GM18502 (cell line): ENCODE data around the gene CRHR2.
"Not testable (repeated sequence)": the region's sequence is repeated elsewhere in the genome, so short reads cannot be mapped to it uniquely, and the experiment has no call there.

Experiments
- ATAC-seq: cut with Tn5 transposase; IDR thresholded peaks from one replicate; pipeline ENCODE4 v1.9.1; 2021; ENCODE audit warnings: mild to moderate bottlenecking; ENCODE audit not compliant: unreplicated experiment, poor library complexity

Gene CRHR2

GRCh38 chr7:30682212-30683083 is at the start of gene CRHR2:
Gene CRHR2 (minus strand): TSS chr7:30682456. CDS start chr7:30682280, 176 bp downstream.
- no peak for ATAC-seq

DNA sequence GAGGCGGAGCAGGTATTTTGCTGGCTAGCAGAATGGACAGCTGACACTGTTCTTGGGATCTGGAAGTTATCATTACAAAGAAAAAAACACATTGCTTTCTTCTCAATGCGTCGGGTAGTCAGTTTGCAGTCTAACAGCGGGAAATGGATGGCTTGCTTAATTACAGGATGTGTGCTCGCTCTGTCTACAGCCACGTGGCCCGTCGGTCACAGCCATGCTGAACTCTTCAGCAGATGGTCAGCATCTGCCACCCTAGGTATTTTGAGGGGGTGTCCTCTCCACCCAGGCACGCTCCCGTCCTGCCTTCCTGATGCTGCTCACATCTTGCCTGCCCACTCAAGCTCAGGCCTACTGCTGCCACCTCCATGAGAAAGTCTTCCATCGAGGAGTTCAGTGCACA is 49.3 kb upstream of the CRHR2 start:
- ATAC-seq: no peak

GRCh38 chr7:30730996-30731395 is 48.7 kb upstream of the CRHR2 start:
- ATAC-seq: no peak

DNA sequence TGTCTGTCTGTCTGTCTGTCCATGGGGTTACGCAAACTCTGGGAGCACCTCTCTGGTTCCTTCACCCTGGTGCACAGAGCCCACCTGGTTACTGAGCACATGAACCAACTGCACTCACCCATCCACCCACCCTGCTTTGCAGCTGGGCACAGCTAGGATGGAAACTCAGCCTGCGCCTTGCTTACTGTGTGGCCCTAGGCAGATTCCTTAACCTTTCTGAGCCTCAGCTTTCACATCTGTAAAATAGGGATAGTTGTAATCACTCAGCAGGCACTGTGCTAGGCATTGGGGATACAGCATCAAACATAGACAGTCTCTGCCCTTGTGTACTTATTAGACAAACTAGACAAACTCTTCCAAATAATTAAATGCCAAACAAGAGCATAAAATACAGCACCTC is 47.8 kb upstream of the CRHR2 start:
- no peak for ATAC-seq

DNA sequence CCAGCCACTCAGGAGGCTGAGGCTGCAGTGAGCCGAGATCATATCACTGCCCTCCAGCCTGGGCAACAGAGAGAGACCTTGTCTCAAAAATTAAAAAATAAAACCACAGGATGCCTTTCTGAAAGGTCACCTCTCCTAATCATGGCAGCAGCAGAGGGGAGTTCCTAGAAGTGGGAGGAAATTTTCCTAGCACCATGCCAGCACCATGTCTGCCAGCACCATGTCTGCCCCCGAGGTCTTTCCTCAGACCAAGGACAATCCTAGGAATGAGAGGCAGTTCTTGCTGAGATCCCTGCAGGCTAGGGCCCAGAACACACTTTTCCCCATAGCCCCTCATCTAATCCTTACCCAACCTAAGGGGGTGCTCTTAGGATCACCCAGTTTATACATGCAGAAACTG is 47.4 kb upstream of the CRHR2 start:
- no peak for ATAC-seq

DNA sequence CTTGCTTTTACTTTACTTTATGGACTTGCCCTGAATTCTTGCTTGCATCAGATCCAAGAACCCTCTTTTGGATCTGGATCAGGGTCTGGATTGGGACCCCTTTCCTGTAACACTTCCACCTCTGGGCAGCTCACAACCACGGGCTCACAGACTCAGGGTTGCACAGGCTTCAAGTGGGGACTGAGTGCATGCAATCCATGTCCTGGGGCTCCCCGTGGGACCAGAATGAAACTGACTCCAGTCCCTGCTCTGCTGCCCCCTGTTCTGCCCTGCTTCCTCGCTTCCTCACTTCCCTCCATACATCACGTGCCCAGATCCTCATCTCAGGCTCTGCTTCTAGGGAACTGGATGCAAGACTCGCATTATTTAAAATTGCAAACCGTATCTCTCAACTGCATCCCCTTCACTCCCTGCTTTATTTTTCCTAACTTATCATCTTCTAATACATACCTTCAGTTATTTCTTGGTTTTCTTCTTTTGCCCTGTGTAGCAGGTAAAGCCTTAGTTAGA is 46.4 kb upstream of the CRHR2 start:
- no peak for ATAC-seq

DNA sequence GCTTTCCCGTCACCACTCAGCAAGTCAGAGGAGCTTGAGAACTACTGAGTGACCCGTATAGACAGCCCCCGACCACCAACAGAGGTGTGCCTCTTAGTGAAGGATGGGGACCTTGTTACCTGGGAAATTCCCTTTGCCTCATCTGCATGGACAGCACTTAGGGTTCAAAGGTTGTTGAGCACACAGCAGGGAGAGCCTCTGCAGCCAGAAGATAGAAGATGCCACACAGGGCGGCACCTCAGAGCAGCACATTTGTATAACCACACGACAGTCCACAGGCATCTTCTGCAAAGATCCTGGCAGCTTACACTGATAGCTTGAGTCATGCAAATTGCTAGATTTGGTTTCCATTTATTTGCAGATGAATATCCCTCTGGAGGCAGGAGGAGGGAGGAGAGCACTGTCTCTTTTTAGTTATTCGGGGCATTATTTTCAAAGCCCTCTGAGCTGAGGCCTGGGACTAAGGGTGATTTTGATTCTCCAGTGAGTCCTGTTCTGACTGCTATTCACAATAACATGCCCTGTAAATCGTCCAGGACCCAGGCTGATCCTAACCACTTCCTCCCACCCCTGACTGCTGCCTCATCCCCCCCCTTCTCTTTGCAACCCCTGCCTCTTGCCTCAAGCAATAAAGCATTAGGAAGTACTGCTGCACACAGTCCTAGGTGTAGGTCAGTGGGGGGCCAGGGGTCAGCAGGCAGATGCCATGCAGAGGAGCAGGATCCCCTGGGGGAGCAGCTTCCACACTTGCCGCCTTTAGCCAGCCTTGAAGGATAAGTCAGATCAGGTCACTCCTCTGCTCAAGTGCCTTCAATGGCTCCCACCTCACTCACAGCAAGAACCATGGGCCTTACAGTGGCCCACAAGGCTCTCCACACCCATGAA is 45.0 kb upstream of the CRHR2 start:
- ATAC-seq: peak; percentile 71

- no peak for ATAC-seq
Measured at GRCh38 chr7:30726296-30727006, 44.2 kb upstream of the CRHR2 start.

GRCh38 chr7:30723776-30724175 is 41.5 kb upstream of the CRHR2 start:
- ATAC-seq: no peak

GRCh38 chr7:30722671-30723070 is 40.4 kb upstream of the CRHR2 start:
- no peak for ATAC-seq

DNA sequence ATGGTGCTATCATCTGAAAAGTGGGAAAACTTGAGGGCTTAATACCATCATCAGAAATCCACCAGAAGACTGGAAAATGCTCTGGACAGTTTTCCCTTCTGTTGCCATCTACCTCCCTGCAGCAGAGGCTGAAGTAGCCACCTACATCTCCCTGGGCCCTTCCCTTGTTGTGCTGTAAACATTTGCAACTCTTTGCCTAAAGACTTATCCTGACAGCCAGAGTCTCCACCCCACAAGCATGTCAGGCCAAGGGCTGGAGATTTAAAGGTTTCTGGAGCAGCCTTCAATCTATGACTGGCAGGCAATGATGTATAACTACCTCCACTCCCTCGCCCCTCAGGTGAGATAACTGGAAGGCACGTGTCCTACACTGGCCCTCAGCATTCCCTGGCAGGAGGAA is 39.9 kb upstream of the CRHR2 start:
- ATAC-seq: no peak

- no peak for ATAC-seq
Measured at GRCh38 chr7:30721211-30721610, 39.0 kb upstream of the CRHR2 start.

DNA sequence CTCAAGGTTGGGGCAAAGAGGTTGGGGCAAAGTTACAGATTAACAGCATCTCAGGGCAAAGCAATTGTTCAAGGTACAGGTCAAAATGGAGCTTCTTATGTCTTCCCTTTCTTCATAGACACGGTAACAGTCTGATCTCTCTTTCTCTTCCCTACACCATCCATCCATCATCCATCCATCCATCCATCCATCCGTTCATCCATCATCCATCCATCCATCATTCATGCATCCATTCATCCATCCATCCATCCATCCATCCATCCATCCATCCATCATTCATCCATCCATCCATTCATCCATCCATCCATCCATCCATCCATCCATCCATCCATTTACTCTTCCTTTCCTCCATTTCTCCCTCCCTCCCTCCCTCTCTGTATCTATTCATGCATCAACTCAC is 37.2 kb upstream of the CRHR2 start:
- not testable (repeated sequence) for ATAC-seq

- ATAC-seq: no peak
Measured at GRCh38 chr7:30717181-30717580, 34.9 kb upstream of the CRHR2 start.

DNA sequence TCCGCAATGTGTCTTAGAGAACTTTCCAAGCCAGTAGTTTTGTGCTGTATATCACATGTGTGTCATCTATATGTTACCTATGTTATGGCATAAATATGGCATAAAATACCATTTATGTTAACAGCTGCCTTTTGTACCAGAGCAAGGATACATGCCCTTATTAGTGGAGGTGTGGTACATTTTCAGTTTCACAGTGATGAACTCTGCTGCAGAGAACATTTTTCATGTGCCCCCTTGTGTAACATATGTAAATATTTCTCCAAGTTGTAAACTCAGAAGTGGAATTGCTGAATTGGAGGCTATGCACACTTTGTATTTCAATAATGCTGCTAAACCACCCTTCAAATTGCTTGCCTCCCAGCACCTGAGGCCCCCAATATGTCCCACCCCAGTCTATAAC is 31.9 kb upstream of the CRHR2 start:
- no peak for ATAC-seq

GRCh38 chr7:30713392-30713791 is 31.1 kb upstream of the CRHR2 start:
- no peak for ATAC-seq

GRCh38 chr7:30710669-30711068 is 28.4 kb upstream of the CRHR2 start:
- no peak for ATAC-seq

DNA sequence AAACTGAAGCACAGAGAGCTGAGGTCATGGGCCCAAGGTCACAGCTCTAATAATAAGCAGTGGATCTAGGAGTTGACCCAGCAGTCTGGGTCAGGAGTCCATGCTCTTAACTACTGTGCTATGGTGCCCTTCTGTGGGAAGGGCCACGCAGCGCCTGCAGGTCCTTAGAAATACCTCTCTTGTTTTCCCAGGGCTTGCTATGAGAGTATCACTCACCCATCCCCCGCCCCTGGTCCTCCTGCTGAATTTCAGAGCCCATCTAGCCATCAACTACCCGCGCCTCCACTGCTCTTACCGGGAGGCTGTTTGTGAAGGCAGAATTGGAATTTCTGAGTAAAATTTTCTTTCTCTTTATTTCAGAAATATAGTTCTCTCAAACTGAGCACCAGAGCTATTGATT is 27.3 kb upstream of the CRHR2 start:
- ATAC-seq: no peak

DNA sequence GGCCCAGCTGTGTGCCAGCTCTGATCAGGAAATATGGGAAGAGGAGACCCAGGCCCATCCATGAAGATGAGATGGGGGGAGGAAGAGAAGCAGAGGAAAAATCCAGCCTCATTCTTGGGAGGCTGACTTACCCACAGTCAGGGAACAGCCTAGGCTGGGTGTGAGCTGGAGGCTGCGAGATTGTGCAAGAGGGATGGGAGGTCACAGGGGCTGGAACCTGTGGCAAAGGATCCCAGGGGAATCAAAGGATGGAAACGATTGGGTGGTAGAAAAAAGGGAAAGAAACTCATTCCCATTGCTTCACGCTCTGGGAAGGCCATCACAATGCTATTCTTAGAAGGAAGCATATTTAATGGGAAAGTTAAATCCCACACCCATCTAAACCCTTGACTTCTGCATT is 26.7 kb upstream of the CRHR2 start:
- ATAC-seq: no peak

DNA sequence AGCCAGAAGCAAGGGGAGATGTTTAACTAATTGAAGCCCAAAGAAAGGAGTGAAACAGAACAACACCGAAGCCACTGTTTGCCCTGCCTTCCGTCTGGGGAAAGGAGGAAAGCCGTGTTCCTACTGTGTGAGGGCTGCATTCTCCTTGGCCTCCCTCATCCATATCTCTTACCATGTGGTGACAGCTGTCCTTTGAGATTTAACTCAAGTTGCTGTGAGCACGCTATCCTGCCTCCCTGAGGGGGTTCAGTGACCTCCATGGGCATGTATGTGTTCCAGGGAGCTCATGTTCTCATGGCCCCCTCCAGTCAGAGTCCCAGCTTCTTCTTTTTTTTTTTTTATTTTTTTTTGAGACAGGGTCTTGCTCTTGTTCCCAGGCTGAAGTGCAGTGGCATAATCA is 26.2 kb upstream of the CRHR2 start:
- ATAC-seq: no peak
